K562 (cell line): Measurements from ENCODE around the gene GGNBP2. TPM values are rescaled to one million over a fixed set of nuclear protein-coding genes. Genes with fewer than 3 reads are reported as not detected.

Experiments used
- ATAC-seq: fragments of 200-7000 bp; cut with Tn5 transposase; 3 replicates; pipeline ENCODE4 v1.9.1; 2020; ENCODE audit warnings: moderate library complexity
- BruUV-seq: library from RNA; stranded (reverse); fragments of 400-500 nt; replicated peaks from 2 replicates; lab custom pipeline; 2021; lab: Mats Ljungman, UMichigan
- CTCF ChIA-PET: fragments of 300-600 bp; formaldehyde crosslinking; extraction: SDS; loops from one replicate; lab custom pipeline; 2021; ENCODE audit warnings: low intra/inter-chr PET ratio; lab: Yijun Ruan, JAX
- POLR2A ChIA-PET: fragments of 300-600, 350-650 bp; sonication (Branson Sonifier 250); formaldehyde crosslinking; extraction: SDS; loops from one replicate; lab custom pipeline; 2021; ENCODE audit warnings: antibody characterized with exemption, inconsistent platforms; lab: Yijun Ruan, JAX
- DNase-seq, 4 experiments: peaks; one replicate each; pipeline versions ENCODE4 v3.0.0 to v3.0.0-alpha.2; 2011 to 2018; ENCODE audit warnings: low spot score in 3 of 4, mixed read lengths in 3 of 4; ENCODE audit errors: extremely low read depth in 1 of 4
- FAIRE-seq: peaks from 2 replicates; lab custom pipeline; 2011; peaks lifted over from hg19 to GRCh38; lab: Jason Lieb, UNC
- H2AFZ ChIP-seq: 2 replicates; pipeline ENCODE4 v1.6.0; 2011; ENCODE audit warnings: low read depth, low read length, control low read depth, inconsistent platforms
- H3K27ac ChIP-seq: fragments of 200-600 bp; 3 replicates; pipeline ENCODE4 v1.8.0; 2011; ENCODE audit warnings: low read depth, mild to moderate bottlenecking, control low read depth, inconsistent platforms, low read length, moderate library complexity, mixed read lengths; ENCODE audit errors: extremely low read depth
- H3K27me3 ChIP-seq, 2 experiments: fragments of 300-600 bp in 1 of 2; 2 replicates in 1 of 2; 3 replicates in 1 of 2; pipeline versions ENCODE4 v1.6.0 to v1.8.0; 2011; ENCODE audit warnings: inconsistent platforms in 2 of 2, low read length in 2 of 2, mild to moderate bottlenecking in 1 of 2, mixed read lengths in 1 of 2, moderate library complexity in 1 of 2; ENCODE audit not compliant: control insufficient read depth in 2 of 2, insufficient read depth in 2 of 2
- H3K36me3 ChIP-seq: fragments of 300-600 bp; 3 replicates; pipeline ENCODE4 v1.8.0; 2011; ENCODE audit warnings: mild to moderate bottlenecking, low read length, inconsistent platforms; ENCODE audit not compliant: control insufficient read depth, insufficient read depth
- H3K4me1 ChIP-seq, 2 experiments: fragments of 200-600 bp in 1 of 2; replicated peaks in 1 of 2; 2 replicates in 1 of 2; 3 replicates in 1 of 2; pipeline versions ENCODE4 v1.5.1 to v1.8.0; 2011; ENCODE audit warnings: inconsistent platforms in 2 of 2, low read length in 2 of 2, mild to moderate bottlenecking in 1 of 2, mixed read lengths in 1 of 2, moderate library complexity in 1 of 2; ENCODE audit not compliant: control insufficient read depth in 2 of 2, insufficient read depth in 2 of 2
- H3K4me2 ChIP-seq: 2 replicates; pipeline ENCODE4 v1.6.1; 2011; ENCODE audit warnings: low read length, control low read depth, inconsistent platforms, mixed read lengths; ENCODE audit not compliant: insufficient read depth
- H3K4me3 ChIP-seq: fragments of 200-600 bp; sonication (generic), shearing (Covaris generic); 2 replicates; pipeline ENCODE4 v1.5.1; 2016; ENCODE audit warnings: control low read depth, inconsistent platforms
- H3K79me2 ChIP-seq: fragments of 200-600 bp; 3 replicates; pipeline ENCODE4 v1.8.0; 2011; ENCODE audit warnings: low read length, inconsistent platforms; ENCODE audit not compliant: control insufficient read depth, insufficient read depth
- H3K9ac ChIP-seq, 2 experiments: 2 replicates each; pipeline versions ENCODE4 v1.6.0 to v1.6.1; 2011; ENCODE audit warnings: low read depth in 2 of 2, low read length in 2 of 2, control low read depth in 1 of 2, inconsistent platforms in 1 of 2, mild to moderate bottlenecking in 1 of 2, mixed read lengths in 1 of 2; ENCODE audit not compliant: insufficient read depth in 1 of 2
- H3K9me1 ChIP-seq: one replicate; pipeline ENCODE4 v1.6.0; 2011; ENCODE audit warnings: inconsistent platforms, mild to moderate bottlenecking, low read length, moderate library complexity; ENCODE audit not compliant: control insufficient read depth, insufficient read depth
- H3K9me3 ChIP-seq: replicated peaks from 2 replicates; pipeline ENCODE4 v1.5.1; 2011; ENCODE audit warnings: low read depth, low read length, inconsistent platforms; ENCODE audit not compliant: control insufficient read depth, insufficient read depth
- H4K20me1 ChIP-seq: replicated peaks from 2 replicates; pipeline ENCODE4 v1.6.1; 2011; ENCODE audit warnings: low read length, inconsistent platforms, mixed read lengths; ENCODE audit not compliant: control insufficient read depth, insufficient read depth
- PKNOX1 ChIP-seq: fragments of 450-650 bp; IDR thresholded peaks from 2 replicates; pipeline ENCODE4 v1.6.1; 2016
- PRDM10 ChIP-seq: fragments of 450-650 bp; IDR thresholded peaks from 2 replicates; pipeline ENCODE4 v1.6.1; 2018; ENCODE audit not compliant: partially characterized antibody
- WGBS: fragments of 100-300 bp; shearing (Covaris generic); methylation state at CpG from one replicate; pipeline ENCODE4 v1.1.6; 2016; ENCODE audit warnings: low coverage, mixed read lengths; ENCODE audit not compliant: insufficient coverage; ENCODE audit errors: missing lambda C conversion rate; 5-methylcytosine and 5-hydroxymethylcytosine counted together
- in situ Hi-C: fragments of 300-500 bp; cut with MboI; formaldehyde crosslinking; loops from 4 replicates; pipeline ENCODE4 v1.15.0; 2018; ENCODE audit warnings: inconsistent platforms, mixed read lengths
- intact Hi-C: fragments of 100-400 bp; cut with micrococcal nuclease; formaldehyde crosslinking; loops from 2 replicates; pipeline ENCODE4 v1.14.2; 2022
- polyA plus RNA-seq, 8 experiments: library from polyadenylated mRNA; depleted of rRNA in 4 of 8; stranded (reverse) in 5 of 8; unstranded in 3 of 8; fragments of >200 nt; fragmentation: Nextera tagmentation in 2 of 8; fragmentation: Illumina TruSeq in 1 of 8; extraction: Ambion mirVana in 2 of 8; extraction: Trizol in 1 of 8; gene quantifications; 2 replicates each; pipeline versions ENCODE4 v1.2.1 to v1.2.3, GENCODE V29; 2011 to 2014; ENCODE audit warnings: inconsistent platforms in 1 of 8, missing spikeins in 1 of 8
- total RNA-seq, 7 experiments: library from RNA; depleted of rRNA in 6 of 7; stranded (reverse); fragments of >200 nt in 6 of 7; fragmentation: Illumina TruSeq in 2 of 7; extraction: Trizol in 2 of 7; gene quantifications; 2 replicates each; pipeline versions ENCODE4 v1.2.1 to v1.2.3, GENCODE V29; 2011 to 2021; ENCODE audit warnings: low replicate concordance in 1 of 7

GGNBP2 gene
- total and polyA plus RNA-seq, 9 of the 15 experiments (the other 6 are each of a cell fraction or from before 2014, with no cell fraction given): 35.7 to 96.6 (median 64.1) TPM

GRCh38 chr17:36593656-36594316, 49.1 kb downstream of the GGNBP2 start:
- in situ Hi-C loops (loop anchor here (5.0 kb wide), 1 partner anchor 46 kb away; no protein-coding TSS in a partner anchor), intact Hi-C loops (no loop called here)
- TF ChIP-seq PRDM10 (no peak), PKNOX1 (peak; percentile 77)
- H3K79me2 ChIP-seq: peaks cover 70% of the 10 kb centered on the region
- H3K36me3 ChIP-seq: peaks cover 68% of the 10 kb centered on the region
- H3K4me2 ChIP-seq: peak overlapping the region; percentile 84
- H3K4me3 ChIP-seq: no peak overlapping the region; the same call in 1 of the 2 replicates
- no peaks in the 10 kb centered on the region for H3K27me3 ChIP-seq
- peaks cover 65 to 71% of the 10 kb centered on the region in 2 experiments for H3K4me1 ChIP-seq
- H4K20me1 ChIP-seq: no peaks in the 10 kb centered on the region; the same call in 1 of the 2 replicates
- WGBS: 47% methylated on average over 4 of the region's 8 CpGs
- FAIRE-seq (no peak), ATAC-seq (no peak), DNase-seq (peak in 1 of 4 experiments; percentile 35)
- CTCF ChIA-PET: no interaction called here
- peak overlapping the region in 1 of 2 experiments; percentile 79; a peak in 2 of 4 replicates for H3K9ac ChIP-seq
- POLR2A ChIA-PET: interaction anchor here (0.6 to 3.7 kb wide), 5 partner anchors 9 to 813 kb away, joined by 3 to 19 read pairs (median 5); partner anchors contain the start of genes ACACA, MYO19, PIGW and TADA2A
- no peak overlapping the region for H3K27ac ChIP-seq
- H3K9me3 ChIP-seq: no peaks in the 10 kb centered on the region
- H2AFZ ChIP-seq: no peak overlapping the region
- TSS peak; percentile 39 for BruUV-seq
- H3K9me1 ChIP-seq: no peaks in the 10 kb centered on the region
